Loucy (cell line): ENCODE measurements around the gene KIRREL3.

Source experiments
- H2AFZ ChIP-seq: fragments of 200-600 bp; sonication (generic); 2 replicates; pipeline ENCODE4 v1.6.0; 2016; ENCODE audit warnings: antibody characterized with exemption, mild to moderate bottlenecking, low read length, moderate library complexity
- H3F3A ChIP-seq: fragments of 200-600 bp; 2 replicates; pipeline ENCODE4 v1.6.0; 2016; ENCODE audit warnings: antibody characterized with exemption, low read depth, mild to moderate bottlenecking
- H3K27me3 ChIP-seq: fragments of 200-600 bp; sonication (generic); 2 replicates; pipeline ENCODE4 v1.6.1; 2014; ENCODE audit warnings: low read length, mild to moderate bottlenecking; ENCODE audit not compliant: insufficient read depth, poor library complexity, severe bottlenecking
- H3K36me3 ChIP-seq: fragments of 200-600 bp; sonication (generic); 2 replicates; pipeline ENCODE4 v1.6.1; 2016; ENCODE audit warnings: low read length; ENCODE audit not compliant: insufficient read depth
- H3K4me1 ChIP-seq: fragments of 200-600 bp; sonication (generic); 2 replicates; pipeline ENCODE4 v1.5.1; 2014; ENCODE audit warnings: low read length, mild to moderate bottlenecking; ENCODE audit not compliant: insufficient read depth, poor library complexity, severe bottlenecking
- H3K4me2 ChIP-seq: fragments of 200-600 bp; sonication (generic); 2 replicates; pipeline ENCODE4 v1.6.0; 2014; ENCODE audit warnings: antibody characterized with exemption, low read length, low read depth, mild to moderate bottlenecking; ENCODE audit not compliant: poor library complexity, severe bottlenecking
- H3K4me3 ChIP-seq: fragments of 200-600 bp; sonication (generic); 2 replicates; pipeline ENCODE4 v1.5.1; 2014; ENCODE audit warnings: low read length, mild to moderate bottlenecking, mixed read lengths; ENCODE audit not compliant: poor library complexity, severe bottlenecking
- H3K79me2 ChIP-seq: fragments of 200-600 bp; sonication (generic); 2 replicates; pipeline ENCODE4 v1.6.1; 2014; ENCODE audit warnings: low read length; ENCODE audit not compliant: insufficient read depth
- H3K9ac ChIP-seq: fragments of 200-600 bp; sonication (generic); 2 replicates; pipeline ENCODE4 v1.6.0; 2014; ENCODE audit warnings: mild to moderate bottlenecking, low read depth, low read length, moderate library complexity; ENCODE audit not compliant: poor library complexity, severe bottlenecking
- H3K9me2 ChIP-seq: fragments of 200-600 bp; sonication (generic); replicated peaks from 2 replicates; pipeline ENCODE4 v1.6.1; 2016; ENCODE audit warnings: low read depth, low read length, mixed read lengths
- H3K9me3 ChIP-seq: fragments of 200-600 bp; sonication (generic); 2 replicates; pipeline ENCODE4 v1.6.1; 2014; ENCODE audit warnings: mild to moderate bottlenecking, antibody characterized with exemption, low read length, low read depth; ENCODE audit not compliant: insufficient read depth
- H4K20me1 ChIP-seq: fragments of 200-600 bp; sonication (generic); 2 replicates; pipeline ENCODE4 v1.6.0; 2014; ENCODE audit warnings: antibody characterized with exemption, low read length, mild to moderate bottlenecking; ENCODE audit not compliant: insufficient read depth, poor library complexity, severe bottlenecking
- EZH2phosphoT487 ChIP-seq: fragments of 200-600 bp; IDR thresholded peaks from 2 replicates; pipeline ENCODE4 v1.6.1; 2018; ENCODE audit warnings: antibody characterized with exemption, mild to moderate bottlenecking, moderate library complexity, borderline replicate concordance
- TF ChIP-seq, protein P1 (sequence below): fragments of 200-600 bp; sonication (generic); conservative IDR thresholded peaks from 2 replicates; pipeline ENCODE4 v1.5.1; 2014; ENCODE audit warnings: mild to moderate bottlenecking, antibody characterized with exemption, low read length

The KIRREL3 gene

DNA sequence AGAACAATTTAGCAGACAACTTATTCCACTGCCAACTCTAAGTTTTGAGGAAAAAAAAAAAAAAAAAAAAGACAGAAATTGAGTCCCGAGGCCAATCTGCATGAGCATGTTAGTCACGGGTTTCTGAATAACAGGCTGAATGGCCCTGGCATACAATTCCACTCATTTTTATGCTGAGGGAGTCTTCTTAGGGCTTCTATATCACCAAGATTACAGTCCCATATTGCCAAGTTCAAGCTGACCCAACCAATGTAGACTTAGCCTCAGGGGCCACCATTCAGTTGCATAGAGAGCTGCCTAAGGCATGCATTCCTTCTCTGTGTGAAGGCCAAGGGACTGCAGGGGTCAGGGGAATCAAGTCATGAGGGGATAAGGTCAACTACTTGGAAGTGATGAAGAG lies 27.5 kb downstream of the KIRREL3 start:
- Histone ChIP-seq H3K9me2 (no peaks in the 10 kb centered on the region), H3K79me2 (no peaks in the 10 kb centered on the region), H3K4me2 (no peak overlapping the region), H3K9me3 (no peaks in the 10 kb centered on the region), H3K36me3 (no peaks in the 10 kb centered on the region), H3K4me3 (no peak overlapping the region), H3K9ac (no peak overlapping the region), H4K20me1 (no peaks in the 10 kb centered on the region), H3K4me1 (no peaks in the 10 kb centered on the region), H2AFZ (no peak overlapping the region), H3F3A (no peaks in the 10 kb centered on the region), H3K27me3 (no peaks in the 10 kb centered on the region)
- TF ChIP-seq, protein P1, sequence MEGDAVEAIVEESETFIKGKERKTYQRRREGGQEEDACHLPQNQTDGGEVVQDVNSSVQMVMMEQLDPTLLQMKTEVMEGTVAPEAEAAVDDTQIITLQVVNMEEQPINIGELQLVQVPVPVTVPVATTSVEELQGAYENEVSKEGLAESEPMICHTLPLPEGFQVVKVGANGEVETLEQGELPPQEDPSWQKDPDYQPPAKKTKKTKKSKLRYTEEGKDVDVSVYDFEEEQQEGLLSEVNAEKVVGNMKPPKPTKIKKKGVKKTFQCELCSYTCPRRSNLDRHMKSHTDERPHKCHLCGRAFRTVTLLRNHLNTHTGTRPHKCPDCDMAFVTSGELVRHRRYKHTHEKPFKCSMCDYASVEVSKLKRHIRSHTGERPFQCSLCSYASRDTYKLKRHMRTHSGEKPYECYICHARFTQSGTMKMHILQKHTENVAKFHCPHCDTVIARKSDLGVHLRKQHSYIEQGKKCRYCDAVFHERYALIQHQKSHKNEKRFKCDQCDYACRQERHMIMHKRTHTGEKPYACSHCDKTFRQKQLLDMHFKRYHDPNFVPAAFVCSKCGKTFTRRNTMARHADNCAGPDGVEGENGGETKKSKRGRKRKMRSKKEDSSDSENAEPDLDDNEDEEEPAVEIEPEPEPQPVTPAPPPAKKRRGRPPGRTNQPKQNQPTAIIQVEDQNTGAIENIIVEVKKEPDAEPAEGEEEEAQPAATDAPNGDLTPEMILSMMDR = no peak
- no peak for TF ChIP-seq EZH2phosphoT487

DNA sequence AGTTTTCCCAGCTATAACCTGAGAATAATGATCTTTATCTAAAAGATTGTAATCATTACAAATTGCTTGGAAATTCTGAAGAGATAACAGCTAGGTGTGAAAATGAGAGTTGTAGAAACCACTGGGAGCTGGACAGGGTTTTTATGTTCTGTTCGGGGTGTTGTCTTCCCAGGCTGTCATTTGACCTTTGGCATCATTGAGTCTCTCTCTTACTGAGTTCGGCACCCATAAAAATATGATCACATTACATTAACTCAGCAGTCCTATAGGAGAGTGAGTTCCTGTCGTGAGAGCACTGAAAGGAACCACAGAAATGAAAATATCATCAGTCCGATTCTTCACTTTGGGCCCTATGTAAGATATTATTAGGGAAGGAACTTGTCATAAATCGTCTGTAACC lies 29.3 kb downstream of the KIRREL3 start:
- Histone ChIP-seq H3K4me1 (no peaks in the 10 kb centered on the region), H2AFZ (no peak overlapping the region), H3K79me2 (no peaks in the 10 kb centered on the region), H3K36me3 (no peaks in the 10 kb centered on the region), H3K9me2 (no peaks in the 10 kb centered on the region), H4K20me1 (no peaks in the 10 kb centered on the region), H3F3A (no peaks in the 10 kb centered on the region), H3K27me3 (no peaks in the 10 kb centered on the region), H3K9ac (no peak overlapping the region), H3K9me3 (no peaks in the 10 kb centered on the region), H3K4me2 (no peak overlapping the region), H3K4me3 (no peak overlapping the region)
- no peak for TF ChIP-seq EZH2phosphoT487
- TF ChIP-seq, protein P1 = no peak

DNA sequence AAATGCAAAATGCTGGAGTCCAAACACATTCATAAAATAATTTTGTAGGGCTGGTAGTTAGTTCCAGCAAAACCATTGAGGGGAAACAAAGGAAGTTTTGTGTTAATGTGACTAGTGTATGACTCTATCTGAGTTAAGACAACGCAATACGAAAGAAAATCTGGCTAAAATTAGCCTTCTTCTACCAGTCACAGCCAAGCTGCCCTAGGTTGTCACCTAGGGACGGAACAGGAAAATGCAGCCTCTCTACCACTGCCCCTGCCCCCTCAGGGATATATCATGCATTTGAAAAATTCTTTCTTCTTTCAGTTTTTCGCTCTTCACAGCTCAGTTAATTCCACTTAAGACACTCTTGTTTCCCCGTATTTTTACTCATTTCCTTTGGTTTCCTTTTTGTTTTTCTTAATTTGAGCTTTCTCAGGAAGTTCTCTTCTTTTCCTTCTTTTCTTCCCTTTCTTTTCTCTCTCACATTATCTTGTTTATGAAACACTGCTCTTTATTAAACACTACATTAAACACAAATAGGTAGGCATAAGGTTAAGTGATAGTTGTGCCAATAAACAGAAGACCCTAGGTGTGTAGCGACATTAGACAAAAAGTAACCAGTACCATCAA lies 30.6 kb downstream of the KIRREL3 start:
- H3K9me2 ChIP-seq = no peaks in the 10 kb centered on the region
- peaks cover 4% of the 10 kb centered on the region for H3K27me3 ChIP-seq
- H3K4me1 ChIP-seq = no peaks in the 10 kb centered on the region
- no peaks in the 10 kb centered on the region for H4K20me1 ChIP-seq
- TF ChIP-seq, protein P1 = peak; percentile 65
- TF ChIP-seq EZH2phosphoT487 = no peak
- no peaks in the 10 kb centered on the region for H3K9me3 ChIP-seq
- no peak overlapping the region for H3K4me3 ChIP-seq
- no peaks in the 10 kb centered on the region for H3K79me2 ChIP-seq
- no peaks in the 10 kb centered on the region for H3K36me3 ChIP-seq
- no peak overlapping the region for H2AFZ ChIP-seq
- H3K9ac ChIP-seq = no peak overlapping the region
- no peaks in the 10 kb centered on the region for H3F3A ChIP-seq
- no peak overlapping the region for H3K4me2 ChIP-seq
